HCT116 (cell line): ENCODE measurements around the gene CRYGC. TPM values are rescaled to one million over a fixed set of nuclear protein-coding genes. Genes with fewer than 3 reads are reported as not detected.

Experiments
- ATAC-seq: fragments of 200-7000 bp; cut with Tn5 transposase; 2 replicates; pipeline ENCODE4 v1.9.1; 2020; ENCODE audit warnings: mild to moderate bottlenecking, moderate library complexity
- BruUV-seq: library from RNA; stranded (reverse); fragments of 400-500 nt; replicated peaks from 2 replicates; lab custom pipeline; 2021; lab: Mats Ljungman, UMichigan
- CTCF ChIA-PET: fragments of 300-600 bp; sonication (Branson Sonifier 250); formaldehyde crosslinking; loops from one replicate; lab custom pipeline; 2021; ENCODE audit warnings: antibody characterized with exemption; lab: Charles Lee
- POLR2A ChIA-PET: fragments of 300-600, 350-600 bp; sonication (Branson Sonifier 250); formaldehyde crosslinking; loops from one replicate; lab custom pipeline; 2021; ENCODE audit warnings: antibody characterized with exemption; lab: Charles Lee
- RAD21 ChIA-PET, 2 experiments: fragments of 300-600 bp; sonication (Branson Sonifier 250); formaldehyde crosslinking; loops; one replicate each; lab custom pipeline; 2023; ENCODE audit warnings: low total read pairs in 2 of 2; ENCODE audit not compliant: uncharacterized antibody in 2 of 2, unreplicated experiment in 2 of 2, low non-redundant PET in 1 of 2; lab: Charles Lee
- DNase-seq: peaks from one replicate; pipeline ENCODE4 v3.0.0-alpha.2; 2010; ENCODE audit warnings: low read depth, low spot score
- H2AFZ ChIP-seq: fragments of 200-600 bp; shearing (Covaris generic), sonication (generic); 2 replicates; pipeline ENCODE4 v1.6.1; 2017; ENCODE audit warnings: low read depth, mixed run types, mixed read lengths, antibody characterized with exemption, low read length; ENCODE audit not compliant: poor library complexity, severe bottlenecking
- H3K27ac ChIP-seq: 2 replicates; pipeline ENCODE4 v1.5.1; 2012; ENCODE audit warnings: low read depth, low read length
- H3K27me3 ChIP-seq: fragments of 200-600 bp; sonication (generic); 2 replicates; pipeline ENCODE4 v1.6.1; 2016; ENCODE audit warnings: mixed run types, low read length, mixed read lengths; ENCODE audit not compliant: insufficient read depth
- H3K36me3 ChIP-seq, 2 experiments: fragments of 200-500 bp in 1 of 2; fragments of 200-600 bp in 1 of 2; sonication (Bioruptor generic) in 1 of 2; sonication (generic) in 1 of 2; 2 replicates each; pipeline versions ENCODE4 v1.5.1 to v1.6.1; 2014 to 2016; ENCODE audit warnings: low read length in 2 of 2, inconsistent platforms in 1 of 2, mixed read lengths in 1 of 2, mixed run types in 1 of 2; ENCODE audit not compliant: insufficient read depth in 2 of 2, control insufficient read depth in 1 of 2
- H3K4me1 ChIP-seq, 2 experiments: fragments of 200-600 bp in 1 of 2; sonication (generic) in 1 of 2; 2 replicates each; pipeline versions ENCODE4 v1.5.1 to v1.6.1; 2012 to 2017; ENCODE audit warnings: low read length in 2 of 2, inconsistent platforms in 1 of 2, mild to moderate bottlenecking in 1 of 2, mixed read lengths in 1 of 2, mixed run types in 1 of 2, moderate library complexity in 1 of 2; ENCODE audit not compliant: insufficient read depth in 2 of 2, control insufficient read depth in 1 of 2
- H3K4me2 ChIP-seq: fragments of 200-600 bp; sonication (generic); 2 replicates; pipeline ENCODE4 v1.6.1; 2017; ENCODE audit warnings: mixed run types, low read length, mixed read lengths
- H3K4me3 ChIP-seq, 2 experiments: fragments of 200-600 bp in 1 of 2; sonication (generic) in 1 of 2; replicated peaks in 1 of 2; 2 replicates each; pipeline ENCODE4 v1.5.1; 2011 to 2016; ENCODE audit warnings: low read length in 2 of 2, control low read depth in 1 of 2, low read depth in 1 of 2, mild to moderate bottlenecking in 1 of 2, mixed read lengths in 1 of 2, mixed run types in 1 of 2
- H3K79me2 ChIP-seq: fragments of 200-600 bp; sonication (generic); 2 replicates; pipeline ENCODE4 v1.6.1; 2017; ENCODE audit warnings: mild to moderate bottlenecking, mixed run types, low read length, moderate library complexity, mixed read lengths; ENCODE audit not compliant: insufficient read depth
- H3K9ac ChIP-seq: fragments of 200-600 bp; sonication (generic); 2 replicates; pipeline ENCODE4 v1.6.1; 2016; ENCODE audit warnings: low read length, mixed read lengths
- H3K9me2 ChIP-seq: fragments of 200-600 bp; sonication (generic), shearing (Covaris generic); 2 replicates; pipeline ENCODE4 v1.6.1; 2017; ENCODE audit warnings: mixed run types, mild to moderate bottlenecking, moderate library complexity; ENCODE audit not compliant: insufficient read depth
- H3K9me3 ChIP-seq, 2 experiments: fragments of 200-500 bp in 1 of 2; fragments of 200-600 bp in 1 of 2; sonication (Bioruptor generic) in 1 of 2; sonication (generic) in 1 of 2; 2 replicates each; pipeline ENCODE4 v1.6.1; 2014 to 2017; ENCODE audit warnings: low read length in 2 of 2, mixed read lengths in 2 of 2, inconsistent platforms in 1 of 2, low read depth in 1 of 2, mild to moderate bottlenecking in 1 of 2, mixed run types in 1 of 2, moderate library complexity in 1 of 2; ENCODE audit not compliant: control insufficient read depth in 1 of 2, insufficient read depth in 1 of 2
- H4K20me1 ChIP-seq: fragments of 200-600 bp; sonication (generic), shearing (Covaris generic); 2 replicates; pipeline ENCODE4 v1.6.1; 2017; ENCODE audit warnings: mixed run types, mild to moderate bottlenecking, moderate library complexity; ENCODE audit not compliant: insufficient read depth
- CBX3 ChIP-seq: IDR thresholded peaks from 2 replicates; pipeline ENCODE4 v1.6.1; 2012; ENCODE audit warnings: low read depth
- CEBPB ChIP-seq: IDR thresholded peaks from 2 replicates; pipeline ENCODE4 v1.6.1; 2012; ENCODE audit warnings: low read depth
- EGR1 ChIP-seq: IDR thresholded peaks from 2 replicates; pipeline ENCODE4 v1.6.1; 2012; ENCODE audit warnings: low read depth
- ELF1 ChIP-seq: IDR thresholded peaks from 2 replicates; pipeline ENCODE4 v1.6.1; 2012; ENCODE audit warnings: low read depth, borderline replicate concordance
- EZH2 ChIP-seq: fragments of 200-600 bp; sonication (generic); IDR thresholded peaks from 2 replicates; pipeline ENCODE4 v1.6.1; 2017; ENCODE audit warnings: antibody characterized with exemption, mixed run types
- JUND ChIP-seq: IDR thresholded peaks from 2 replicates; pipeline ENCODE4 v1.6.1; 2012
- POLR2A ChIP-seq: IDR thresholded peaks from 2 replicates; pipeline ENCODE4 v1.7.0; 2011; ENCODE audit warnings: borderline replicate concordance; ENCODE audit not compliant: insufficient read depth, insufficient read length; ENCODE audit errors: extremely low read depth
- POLR2AphosphoS5 ChIP-seq: IDR thresholded peaks from 2 replicates; pipeline ENCODE4 v1.6.1; 2011; ENCODE audit warnings: mild to moderate bottlenecking, low read depth, low read length, moderate library complexity
- RAD21 ChIP-seq: IDR thresholded peaks from 2 replicates; pipeline ENCODE4 v1.6.1; 2012; ENCODE audit warnings: low read depth, mild to moderate bottlenecking
- SIN3A ChIP-seq: IDR thresholded peaks from 2 replicates; pipeline ENCODE4 v1.6.1; 2012; ENCODE audit warnings: low read depth
- ZNF274 ChIP-seq: fragments of 200-500 bp; sonication (Bioruptor generic); IDR thresholded peaks from 2 replicates; pipeline ENCODE4 v1.6.1; 2014; ENCODE audit warnings: mild to moderate bottlenecking, low read depth, low read length, inconsistent platforms
- intact Hi-C: fragments of 100-400 bp; cut with micrococcal nuclease; formaldehyde crosslinking; loops from 2 replicates; pipeline ENCODE4 v1.10.0; 2022
- total RNA-seq: library from RNA; stranded (reverse); gene quantifications from one replicate; pipeline ENCODE4 v1.2.1, GENCODE V29; 2021; ENCODE audit not compliant: unreplicated experiment
- TF ChIP-seq, protein P1 (sequence below): IDR thresholded peaks from 2 replicates; pipeline ENCODE4 v1.6.1; 2012; ENCODE audit warnings: low read depth
- TF ChIP-seq, protein P2 (sequence below): IDR thresholded peaks from 2 replicates; pipeline ENCODE4 v1.6.1; 2012
- TF ChIP-seq, protein P3 (sequence below): IDR thresholded peaks from 2 replicates; pipeline ENCODE4 v1.6.1; 2011; ENCODE audit warnings: mild to moderate bottlenecking, low read length, moderate library complexity; ENCODE audit not compliant: insufficient replicate concordance; ENCODE audit errors: extremely low read depth

The CRYGC gene
- total RNA-seq, 1 experiment from 2014 or later = not detected

GRCh38 chr2:208097313-208097712 lies 32.3 kb downstream of the CRYGC start:
- ATAC-seq = no peak
- H3K36me3 ChIP-seq = no peaks in the 10 kb centered on the region
- H3K9ac ChIP-seq = no peak overlapping the region
- H4K20me1 ChIP-seq = no peaks in the 10 kb centered on the region
- H3K4me2 ChIP-seq = no peak overlapping the region
- no peaks in the 10 kb centered on the region for H3K79me2 ChIP-seq
- no peak overlapping the region for H2AFZ ChIP-seq
- peaks cover 0 to 5% of the 10 kb centered on the region in 2 experiments; a peak in 1 of 4 replicates for H3K4me1 ChIP-seq
- RAD21 ChIA-PET = no interaction called here
- H3K9me2 ChIP-seq = no peaks in the 10 kb centered on the region
- no peak overlapping the region for H3K27ac ChIP-seq
- intact Hi-C loops = no loop called here
- CTCF ChIA-PET = no interaction called here
- TF ChIP-seq CBX3 (no peak), POLR2AphosphoS5 (no peak), EZH2 (no peak), ELF1 (no peak), EGR1 (no peak), POLR2A (no peak), ZNF274 (no peak), CEBPB (no peak), SIN3A (no peak), JUND (no peak), RAD21 (no peak)
- TF ChIP-seq, protein P1, sequence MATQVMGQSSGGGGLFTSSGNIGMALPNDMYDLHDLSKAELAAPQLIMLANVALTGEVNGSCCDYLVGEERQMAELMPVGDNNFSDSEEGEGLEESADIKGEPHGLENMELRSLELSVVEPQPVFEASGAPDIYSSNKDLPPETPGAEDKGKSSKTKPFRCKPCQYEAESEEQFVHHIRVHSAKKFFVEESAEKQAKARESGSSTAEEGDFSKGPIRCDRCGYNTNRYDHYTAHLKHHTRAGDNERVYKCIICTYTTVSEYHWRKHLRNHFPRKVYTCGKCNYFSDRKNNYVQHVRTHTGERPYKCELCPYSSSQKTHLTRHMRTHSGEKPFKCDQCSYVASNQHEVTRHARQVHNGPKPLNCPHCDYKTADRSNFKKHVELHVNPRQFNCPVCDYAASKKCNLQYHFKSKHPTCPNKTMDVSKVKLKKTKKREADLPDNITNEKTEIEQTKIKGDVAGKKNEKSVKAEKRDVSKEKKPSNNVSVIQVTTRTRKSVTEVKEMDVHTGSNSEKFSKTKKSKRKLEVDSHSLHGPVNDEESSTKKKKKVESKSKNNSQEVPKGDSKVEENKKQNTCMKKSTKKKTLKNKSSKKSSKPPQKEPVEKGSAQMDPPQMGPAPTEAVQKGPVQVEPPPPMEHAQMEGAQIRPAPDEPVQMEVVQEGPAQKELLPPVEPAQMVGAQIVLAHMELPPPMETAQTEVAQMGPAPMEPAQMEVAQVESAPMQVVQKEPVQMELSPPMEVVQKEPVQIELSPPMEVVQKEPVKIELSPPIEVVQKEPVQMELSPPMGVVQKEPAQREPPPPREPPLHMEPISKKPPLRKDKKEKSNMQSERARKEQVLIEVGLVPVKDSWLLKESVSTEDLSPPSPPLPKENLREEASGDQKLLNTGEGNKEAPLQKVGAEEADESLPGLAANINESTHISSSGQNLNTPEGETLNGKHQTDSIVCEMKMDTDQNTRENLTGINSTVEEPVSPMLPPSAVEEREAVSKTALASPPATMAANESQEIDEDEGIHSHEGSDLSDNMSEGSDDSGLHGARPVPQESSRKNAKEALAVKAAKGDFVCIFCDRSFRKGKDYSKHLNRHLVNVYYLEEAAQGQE = no peak
- TF ChIP-seq, protein P2, sequence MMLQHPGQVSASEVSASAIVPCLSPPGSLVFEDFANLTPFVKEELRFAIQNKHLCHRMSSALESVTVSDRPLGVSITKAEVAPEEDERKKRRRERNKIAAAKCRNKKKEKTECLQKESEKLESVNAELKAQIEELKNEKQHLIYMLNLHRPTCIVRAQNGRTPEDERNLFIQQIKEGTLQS = no peak
- TF ChIP-seq, protein P3, sequence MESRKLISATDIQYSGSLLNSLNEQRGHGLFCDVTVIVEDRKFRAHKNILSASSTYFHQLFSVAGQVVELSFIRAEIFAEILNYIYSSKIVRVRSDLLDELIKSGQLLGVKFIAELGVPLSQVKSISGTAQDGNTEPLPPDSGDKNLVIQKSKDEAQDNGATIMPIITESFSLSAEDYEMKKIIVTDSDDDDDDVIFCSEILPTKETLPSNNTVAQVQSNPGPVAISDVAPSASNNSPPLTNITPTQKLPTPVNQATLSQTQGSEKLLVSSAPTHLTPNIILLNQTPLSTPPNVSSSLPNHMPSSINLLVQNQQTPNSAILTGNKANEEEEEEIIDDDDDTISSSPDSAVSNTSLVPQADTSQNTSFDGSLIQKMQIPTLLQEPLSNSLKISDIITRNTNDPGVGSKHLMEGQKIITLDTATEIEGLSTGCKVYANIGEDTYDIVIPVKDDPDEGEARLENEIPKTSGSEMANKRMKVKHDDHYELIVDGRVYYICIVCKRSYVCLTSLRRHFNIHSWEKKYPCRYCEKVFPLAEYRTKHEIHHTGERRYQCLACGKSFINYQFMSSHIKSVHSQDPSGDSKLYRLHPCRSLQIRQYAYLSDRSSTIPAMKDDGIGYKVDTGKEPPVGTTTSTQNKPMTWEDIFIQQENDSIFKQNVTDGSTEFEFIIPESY = no peak
- no peak for DNase-seq
- H3K4me3 ChIP-seq = no peak overlapping the region
- no TSS peak for BruUV-seq
- no peaks in the 10 kb centered on the region for H3K27me3 ChIP-seq
- no peaks in the 10 kb centered on the region for H3K9me3 ChIP-seq
- POLR2A ChIA-PET = no interaction called here
